A549 (cell line): ENCODE measurements around the gene HNRNPUL1. TPM values are rescaled to one million over a fixed set of nuclear protein-coding genes. Genes with fewer than 3 reads are reported as not detected.

Source experiments
- ATAC-seq, 2 experiments: fragments of 200-7000 bp in 1 of 2; fragments of >200 bp in 1 of 2; cut with Nextera tagmentation in 1 of 2; cut with Tn5 transposase in 1 of 2; 3 replicates each; pipeline versions ENCODE4 v1.8.0 to v1.9.1; 2018 to 2020; ENCODE audit warnings: mild to moderate bottlenecking in 1 of 2, moderate library complexity in 1 of 2
- CTCF ChIA-PET: fragments of 300-600 bp; sonication (Branson Sonifier 250); formaldehyde crosslinking; extraction: SDS; loops from one replicate; lab custom pipeline; 2021; ENCODE audit warnings: antibody characterized with exemption, inconsistent platforms; lab: Yijun Ruan, JAX
- POLR2A ChIA-PET: fragments of 350-600 bp; formaldehyde crosslinking; extraction: SDS; loops from one replicate; lab custom pipeline; 2021; ENCODE audit warnings: antibody characterized with exemption, inconsistent platforms; lab: Yijun Ruan, JAX
- DNase-seq, 2 experiments: peaks; one replicate each; pipeline versions ENCODE4 v3.0.0 to v3.0.0-alpha.2; 2011 to 2016; ENCODE audit warnings: low read depth in 1 of 2, low spot score in 1 of 2
- FAIRE-seq: peaks from 2 replicates; lab custom pipeline; 2011; peaks lifted over from hg19 to GRCh38; lab: Jason Lieb, UNC
- H3K27ac ChIP-seq, 2 experiments: fragments of >200 bp; sonication (Bioruptor Twin); formaldehyde crosslinking; 3 replicates each; pipeline ENCODE4 v1.5.1; 2016 to 2017
- H3K4me1 ChIP-seq: fragments of >200 bp; sonication (Bioruptor Twin); formaldehyde crosslinking; 3 replicates; pipeline ENCODE4 v1.6.1; 2016
- H3K4me2 ChIP-seq: fragments of >200 bp; sonication (Bioruptor Twin); formaldehyde crosslinking; 3 replicates; pipeline ENCODE4 v1.6.1; 2016
- H3K4me3 ChIP-seq: fragments of >200 bp; sonication (Bioruptor Twin); formaldehyde crosslinking; 3 replicates; pipeline ENCODE4 v1.5.1; 2016
- H3K9me3 ChIP-seq: fragments of >200 bp; sonication (Bioruptor Twin); formaldehyde crosslinking; 3 replicates; pipeline ENCODE4 v1.6.1; 2016
- BHLHE40 ChIP-seq: IDR thresholded peaks from 2 replicates; pipeline ENCODE4 v1.6.1; 2012; ENCODE audit warnings: low read depth, low read length, inconsistent platforms
- FOXS1 ChIP-seq: fragments of 250-450 bp; sonication (Bioruptor Pico); IDR thresholded peaks from 2 replicates; pipeline ENCODE4 v1.5.0; 2020; ENCODE audit warnings: mild to moderate bottlenecking, moderate library complexity
- ZC3H11A ChIP-seq: fragments of 450-650 bp; IDR thresholded peaks from 2 replicates; pipeline ENCODE4 v1.6.1; 2014; ENCODE audit warnings: antibody characterized with exemption, mild to moderate bottlenecking
- ZFP36 ChIP-seq: fragments of 450-650 bp; IDR thresholded peaks from 2 replicates; pipeline ENCODE4 v1.6.1; 2014; ENCODE audit warnings: borderline replicate concordance; ENCODE audit not compliant: partially characterized antibody
- WGBS: methylation state at CpG from one replicate; pipeline ENCODE4 v1.1.6; 2017; ENCODE audit errors: missing lambda C conversion rate; 5-methylcytosine and 5-hydroxymethylcytosine counted together
- polyA plus RNA-seq, 4 experiments: library from polyadenylated mRNA; depleted of rRNA in 3 of 4; stranded (reverse); fragments of >200 nt; fragmentation: RNase III in 1 of 4; extraction: RNeasy Plus Mini Kit Qiagen cat#74134 plus additional on column Dnase treatment in 1 of 4; gene quantifications; 2 replicates in 3 of 4; 3 replicates in 1 of 4; pipeline ENCODE4 v1.2.3, GENCODE V29; 2011 to 2017
- small RNA-seq, 6 experiments: library from RNA; depleted of rRNA; stranded (forward); fragments of <200 nt; gene quantifications; one replicate each; pipeline ENCODE3, GENCODE V24; 2012

The HNRNPUL1 gene
- polyA plus RNA-seq, 2 of the 4 experiments (the other 2 are of a cell fraction): 89.5 to 278 TPM

DNA sequence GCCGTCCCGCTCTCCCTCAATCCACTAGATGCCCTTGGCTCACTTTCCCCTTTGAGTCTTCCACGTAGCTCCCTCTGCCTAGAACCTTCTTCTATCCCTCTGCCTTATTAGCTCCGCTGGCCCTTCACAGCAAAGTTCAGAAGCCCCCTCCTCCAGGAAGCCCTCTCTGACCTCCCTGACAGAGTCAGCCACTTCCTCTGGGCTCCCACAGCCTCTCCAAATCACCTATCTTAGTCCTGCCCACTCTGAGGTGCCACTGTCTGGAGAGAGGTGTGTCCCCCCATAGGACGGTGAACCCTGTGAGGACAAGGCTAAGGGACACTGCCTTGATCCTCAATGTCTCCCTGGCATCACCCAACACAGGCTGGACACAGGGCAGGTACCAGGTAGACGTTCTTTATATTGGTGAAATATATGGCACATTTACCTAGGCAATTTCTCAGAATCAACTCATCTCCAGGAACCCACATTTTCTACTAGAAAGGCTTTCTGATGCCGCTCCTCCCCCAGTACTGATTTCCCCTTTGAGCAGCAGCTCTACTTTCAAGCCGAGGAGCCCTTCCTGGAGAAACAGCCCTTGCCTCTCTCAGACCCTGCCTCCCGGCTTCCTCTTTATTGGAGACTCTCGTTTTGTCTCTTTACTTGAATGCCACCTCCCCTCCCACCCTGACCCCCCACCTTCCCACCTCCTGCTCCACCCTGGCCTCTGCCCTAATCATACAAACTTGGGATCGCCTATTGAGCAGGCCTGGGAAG lies 93.0 kb downstream of the HNRNPUL1 start:
- H3K4me3 ChIP-seq: no peak overlapping the region
- 93% methylated on average over 11 of the region's 11 CpGs for WGBS
- CTCF ChIA-PET: interaction anchor here (0.6 to 9.4 kb wide), 10 partner anchors 10 to 206 kb away, joined by 3 to 197 read pairs (median 6); partner anchors contain the start of genes B9D2 and TMEM91
- FAIRE-seq: no peak
- no peaks in the 10 kb centered on the region for H3K9me3 ChIP-seq
- no peak for ATAC-seq
- H3K4me1 ChIP-seq: peaks cover 4% of the 10 kb centered on the region; the same call in 1 of the 3 replicates
- DNase-seq: no peak
- no peak overlapping the region for H3K27ac ChIP-seq
- TF ChIP-seq ZC3H11A (no peak), FOXS1 (CRISPR knock-in tag) (no peak), ZFP36 (peak; percentile 79), BHLHE40 (no peak)
- TF ChIP-seq, all 56 proteins: peak for 1
- H3K4me2 ChIP-seq: no peak overlapping the region
- POLR2A ChIA-PET: interaction anchor here (0.7 to 1.0 kb wide), 2 partner anchors 9 to 53 kb away, joined by 3 read pairs; no protein-coding TSS in a partner anchor

Small RNA genes within 50 kb of the gene (small RNA-seq; reads per million reads assigned to genes)
- 0 to 0.77 (median 0) reads per million in 6 experiments for gene RN7SL34P

Other genes starting within 250 kb of the HNRNPUL1 start
- gene CYP2A13, start 175.9 kb upstream of the HNRNPUL1 start, polyA plus RNA-seq (2011; rRNA removed): not detected in 2 replicates
- not detected in 3 replicates for gene CYP2A13, start 175.9 kb upstream of the HNRNPUL1 start, polyA plus RNA-seq (2017; fragmentation: RNase III; extraction: RNeasy Plus Mini Kit Qiagen cat#74134 plus additional on column Dnase treatment)
- not detected in 2 replicates for gene CYP2F1, start 149.9 kb upstream of the HNRNPUL1 start, polyA plus RNA-seq (2011; rRNA removed)
- not detected in 3 replicates for gene CYP2F1, start 149.9 kb upstream of the HNRNPUL1 start, polyA plus RNA-seq (2017; fragmentation: RNase III; extraction: RNeasy Plus Mini Kit Qiagen cat#74134 plus additional on column Dnase treatment)
- 8.6 and 19.7 TPM in 2 replicates for gene CYP2S1, start 71.2 kb upstream of the HNRNPUL1 start, polyA plus RNA-seq (2011; rRNA removed)
- gene CYP2S1, start 71.2 kb upstream of the HNRNPUL1 start, polyA plus RNA-seq (2017; fragmentation: RNase III; extraction: RNeasy Plus Mini Kit Qiagen cat#74134 plus additional on column Dnase treatment): 25.2 to 28.1 TPM (median 26.6 TPM) in 3 replicates
- 60.1 and 60.3 TPM in 2 replicates for gene AXL, start 45.1 kb upstream of the HNRNPUL1 start, polyA plus RNA-seq (2011; rRNA removed)
- 45.4 to 69.4 TPM (median 47.8 TPM) in 3 replicates for gene AXL, start 45.1 kb upstream of the HNRNPUL1 start, polyA plus RNA-seq (2017; fragmentation: RNase III; extraction: RNeasy Plus Mini Kit Qiagen cat#74134 plus additional on column Dnase treatment)
- gene CCDC97, start 45.8 kb downstream of the HNRNPUL1 start, polyA plus RNA-seq (2011; rRNA removed): 18.7 and 21.4 TPM in 2 replicates
- 26.8 to 29.2 TPM (median 27.6 TPM) in 3 replicates for gene CCDC97, start 45.8 kb downstream of the HNRNPUL1 start, polyA plus RNA-seq (2017; fragmentation: RNase III; extraction: RNeasy Plus Mini Kit Qiagen cat#74134 plus additional on column Dnase treatment)
- 6.0 and 13.2 TPM in 2 replicates for gene TGFB1, start 89.5 kb downstream of the HNRNPUL1 start, polyA plus RNA-seq (2011; rRNA removed)
- gene TGFB1, start 89.5 kb downstream of the HNRNPUL1 start, polyA plus RNA-seq (2017; fragmentation: RNase III; extraction: RNeasy Plus Mini Kit Qiagen cat#74134 plus additional on column Dnase treatment): 63.4 to 86.4 TPM (median 83.2 TPM) in 3 replicates
- gene B9D2, start 99.8 kb downstream of the HNRNPUL1 start, polyA plus RNA-seq (2011; rRNA removed): 17.5 and 19.6 TPM in 2 replicates
- 22.5 to 26.1 TPM (median 24.4 TPM) in 3 replicates for gene B9D2, start 99.8 kb downstream of the HNRNPUL1 start, polyA plus RNA-seq (2017; fragmentation: RNase III; extraction: RNeasy Plus Mini Kit Qiagen cat#74134 plus additional on column Dnase treatment)
- gene TMEM91, start 112.2 kb downstream of the HNRNPUL1 start, polyA plus RNA-seq (2011; rRNA removed): 5.2 and 6.8 TPM in 2 replicates
- 3.7 to 4.6 TPM (median 4.0 TPM) in 3 replicates for gene TMEM91, start 112.2 kb downstream of the HNRNPUL1 start, polyA plus RNA-seq (2017; fragmentation: RNase III; extraction: RNeasy Plus Mini Kit Qiagen cat#74134 plus additional on column Dnase treatment)
- 63.7 and 72.3 TPM in 2 replicates for gene EXOSC5, start 133.0 kb downstream of the HNRNPUL1 start, polyA plus RNA-seq (2011; rRNA removed)
- gene EXOSC5, start 133.0 kb downstream of the HNRNPUL1 start, polyA plus RNA-seq (2017; fragmentation: RNase III; extraction: RNeasy Plus Mini Kit Qiagen cat#74134 plus additional on column Dnase treatment): 99.0 to 109 TPM (median 103 TPM) in 3 replicates
- 42.9 and 43.9 TPM in 2 replicates for gene BCKDHA, start 133.4 kb downstream of the HNRNPUL1 start, polyA plus RNA-seq (2011; rRNA removed)
- gene BCKDHA, start 133.4 kb downstream of the HNRNPUL1 start, polyA plus RNA-seq (2017; fragmentation: RNase III; extraction: RNeasy Plus Mini Kit Qiagen cat#74134 plus additional on column Dnase treatment): 39.2 to 46.4 TPM (median 44.4 TPM) in 3 replicates
- gene B3GNT8, start 163.0 kb downstream of the HNRNPUL1 start, polyA plus RNA-seq (2011; rRNA removed): not detected in 2 replicates
- 0.11 to 0.20 TPM in 2 of 3 replicates, not detected in the other for gene B3GNT8, start 163.0 kb downstream of the HNRNPUL1 start, polyA plus RNA-seq (2017; fragmentation: RNase III; extraction: RNeasy Plus Mini Kit Qiagen cat#74134 plus additional on column Dnase treatment)
- 128 and 132 TPM in 2 replicates for gene DMAC2, start 175.5 kb downstream of the HNRNPUL1 start, polyA plus RNA-seq (2011; rRNA removed)
- 155 to 161 TPM (median 158 TPM) in 3 replicates for gene DMAC2, start 175.5 kb downstream of the HNRNPUL1 start, polyA plus RNA-seq (2017; fragmentation: RNase III; extraction: RNeasy Plus Mini Kit Qiagen cat#74134 plus additional on column Dnase treatment)
- 0.24 and 0.26 TPM in 2 replicates for gene ERICH4, start 178.8 kb downstream of the HNRNPUL1 start, polyA plus RNA-seq (2011; rRNA removed)
- gene ERICH4, start 178.8 kb downstream of the HNRNPUL1 start, polyA plus RNA-seq (2017; fragmentation: RNase III; extraction: RNeasy Plus Mini Kit Qiagen cat#74134 plus additional on column Dnase treatment): 0.10 TPM in 1 of 3 replicates, not detected in the others